Activated T-helper 9 cell treated with anti-CD3 and anti-CD28 coated beads, Interleukin-2, amount 50 U/mL, for 16 hours (primary cell): ENCODE measurements around the gene MTFMT.
A peak's percentile ranks its signal among the peaks of the same experiment; 100 is the strongest.
"Not testable (repeated sequence)": the region's sequence is repeated elsewhere in the genome, so short reads cannot be mapped to it uniquely, and the experiment has no call there.

Experiments
- DNase-seq: peaks from one replicate; pipeline ENCODE4 v3.0.0-alpha.2; 2020; ENCODE audit warnings: low read depth

MTFMT gene

DNA sequence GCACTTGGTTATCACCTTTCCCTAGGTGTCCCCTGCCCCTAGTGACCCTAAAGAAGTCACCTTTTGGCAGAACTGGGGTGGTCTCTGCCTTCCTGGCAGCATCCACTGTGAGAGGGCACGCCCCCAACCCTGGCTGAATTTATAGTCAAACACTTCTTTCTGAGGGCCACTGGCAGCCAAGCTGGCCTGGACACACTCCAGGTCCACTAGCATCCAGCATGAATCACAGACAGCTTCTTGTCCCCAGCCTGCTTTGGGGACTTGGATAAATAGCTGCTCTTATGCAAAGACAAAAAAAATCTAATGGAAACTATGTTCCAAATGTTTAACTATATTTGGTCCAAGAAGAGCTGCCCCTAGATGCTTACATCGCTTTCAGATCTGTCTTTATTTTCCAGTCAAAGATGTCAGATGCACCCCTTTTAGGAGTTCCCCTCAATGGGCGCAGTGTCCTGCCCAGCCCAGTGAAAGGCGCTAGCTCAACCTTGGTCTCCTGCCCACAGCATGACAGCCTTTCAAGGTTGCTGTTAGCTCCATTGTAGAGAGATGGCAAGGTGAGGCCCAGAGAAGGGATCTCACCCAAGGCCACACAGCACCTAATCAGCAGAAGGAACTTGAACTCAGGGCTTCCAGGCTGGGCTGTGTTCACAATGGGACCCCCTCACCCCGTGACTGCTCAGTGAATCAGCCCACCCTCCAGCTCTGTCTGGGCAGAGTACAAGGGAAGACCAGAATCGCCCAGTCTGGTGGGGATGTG lies 31.4 kb upstream of the MTFMT start:
- DNase-seq, result no peak

DNA sequence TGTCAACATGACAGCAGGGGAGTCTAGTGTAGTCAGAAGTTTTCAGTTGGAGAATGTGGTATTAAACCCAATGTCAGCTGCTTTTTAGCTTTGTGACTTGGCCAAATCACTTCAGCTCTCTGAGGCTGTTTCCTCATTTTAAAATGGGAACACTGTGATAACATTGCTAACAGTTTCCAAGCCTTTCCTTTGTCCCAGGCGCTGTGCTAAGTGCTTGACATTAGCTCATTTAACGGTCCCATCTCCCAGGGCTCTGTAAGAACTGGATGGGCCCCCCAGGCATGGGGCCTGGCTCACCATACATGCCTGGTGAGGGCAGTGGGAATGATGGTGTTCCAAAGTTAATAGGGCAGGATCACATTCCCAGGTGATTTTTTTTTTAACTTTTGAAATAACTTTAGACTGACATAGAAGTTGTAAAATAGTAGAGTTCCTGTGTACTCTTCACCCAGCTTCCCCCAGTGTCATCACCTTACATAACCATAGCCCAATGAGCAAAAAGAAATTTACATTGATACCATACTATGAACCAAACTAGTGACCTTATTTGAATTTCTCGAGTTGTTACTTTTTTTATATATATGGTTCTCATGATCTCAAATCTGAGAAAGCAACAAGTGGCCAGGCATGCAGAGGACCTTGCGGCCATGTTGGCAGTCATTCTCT lies 30.6 kb upstream of the MTFMT start:
- DNase-seq, result no peak

DNA sequence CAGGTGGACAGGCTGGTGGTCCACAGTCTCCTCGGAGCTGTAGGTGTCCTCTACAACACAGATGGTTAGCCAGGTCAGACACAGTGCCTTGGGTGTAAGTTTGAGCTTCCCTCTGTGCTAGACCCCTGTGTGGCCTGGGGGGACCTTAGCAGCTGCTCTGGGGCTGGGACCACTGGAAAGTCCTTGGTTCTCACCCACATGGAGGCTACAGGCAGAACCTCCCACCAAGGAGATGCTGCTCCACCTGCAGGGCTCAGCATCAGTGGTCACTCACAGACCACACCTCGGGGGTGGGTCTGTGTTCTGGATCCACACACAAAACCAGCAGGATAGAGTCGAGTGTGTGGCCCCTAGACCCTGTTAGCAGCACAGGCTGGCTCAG lies 29.9 kb upstream of the MTFMT start:
- DNase-seq, result no peak

DNA sequence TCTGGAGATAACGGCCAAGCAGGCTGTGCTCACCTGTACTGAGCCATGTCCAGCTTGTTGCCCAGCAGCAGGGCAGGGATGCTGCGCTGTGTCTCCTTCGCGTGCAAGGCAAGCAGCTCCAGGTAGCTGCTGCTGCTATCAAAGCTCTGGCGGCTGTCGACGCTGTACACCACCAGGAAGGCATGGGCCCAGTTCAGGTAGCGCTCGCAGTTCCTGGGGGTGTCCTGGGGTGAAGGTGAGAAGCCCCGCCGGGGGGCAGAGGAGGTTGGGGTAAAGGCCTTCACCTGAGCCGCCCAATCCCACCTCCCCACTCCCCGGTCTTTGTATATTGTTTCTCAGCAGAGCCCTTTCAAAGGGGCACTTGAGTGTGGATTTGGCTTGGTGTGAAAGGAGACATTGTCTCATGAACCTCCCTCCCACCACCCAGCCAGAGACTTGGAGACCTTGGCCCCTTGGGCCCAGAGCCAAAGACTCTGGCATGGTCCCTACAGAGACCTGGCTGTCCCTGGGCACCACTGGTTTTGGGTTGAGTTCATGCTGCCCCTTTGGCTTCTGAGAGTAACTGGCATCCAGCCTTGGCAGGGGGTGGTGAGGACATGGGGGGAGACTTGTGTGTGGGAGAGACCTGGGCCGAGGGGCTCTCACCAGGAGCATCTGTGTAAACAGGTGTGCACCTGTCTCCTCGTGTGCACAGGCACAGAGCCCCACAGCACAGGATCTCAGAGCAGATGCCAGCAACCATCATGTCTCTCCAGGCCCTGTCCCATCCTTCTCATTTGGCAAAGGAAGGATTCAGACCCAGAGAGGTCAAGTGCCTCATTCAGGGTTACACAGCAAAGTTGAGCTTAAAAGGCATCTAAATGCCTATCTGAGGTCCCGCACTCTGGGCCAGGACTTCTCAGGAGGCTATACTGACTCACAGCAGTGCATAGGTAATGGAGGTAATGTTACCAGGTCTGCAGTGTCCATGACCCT lies 29.2 kb upstream of the MTFMT start:
- DNase-seq, result no peak

DNA sequence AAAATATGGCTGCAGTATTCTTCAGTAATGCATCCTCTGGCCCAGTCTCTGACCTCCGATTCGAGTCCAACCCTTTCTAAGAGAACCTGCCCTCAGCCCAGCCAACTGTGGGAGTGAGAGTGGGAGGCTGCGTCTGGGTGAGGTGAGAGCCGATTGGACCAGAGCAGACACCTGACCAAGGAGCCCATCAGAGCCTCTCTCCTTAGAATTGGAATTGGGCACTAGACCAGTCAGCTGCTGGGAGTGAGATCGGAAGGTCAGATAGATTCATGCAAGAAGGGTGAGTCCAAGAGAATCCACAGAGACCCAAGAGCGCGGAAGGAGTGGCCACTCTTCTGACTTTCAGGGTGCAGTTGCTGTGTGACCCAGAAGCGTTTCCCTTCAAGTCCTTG lies 28.1 kb upstream of the MTFMT start:
- no peak for DNase-seq

DNA sequence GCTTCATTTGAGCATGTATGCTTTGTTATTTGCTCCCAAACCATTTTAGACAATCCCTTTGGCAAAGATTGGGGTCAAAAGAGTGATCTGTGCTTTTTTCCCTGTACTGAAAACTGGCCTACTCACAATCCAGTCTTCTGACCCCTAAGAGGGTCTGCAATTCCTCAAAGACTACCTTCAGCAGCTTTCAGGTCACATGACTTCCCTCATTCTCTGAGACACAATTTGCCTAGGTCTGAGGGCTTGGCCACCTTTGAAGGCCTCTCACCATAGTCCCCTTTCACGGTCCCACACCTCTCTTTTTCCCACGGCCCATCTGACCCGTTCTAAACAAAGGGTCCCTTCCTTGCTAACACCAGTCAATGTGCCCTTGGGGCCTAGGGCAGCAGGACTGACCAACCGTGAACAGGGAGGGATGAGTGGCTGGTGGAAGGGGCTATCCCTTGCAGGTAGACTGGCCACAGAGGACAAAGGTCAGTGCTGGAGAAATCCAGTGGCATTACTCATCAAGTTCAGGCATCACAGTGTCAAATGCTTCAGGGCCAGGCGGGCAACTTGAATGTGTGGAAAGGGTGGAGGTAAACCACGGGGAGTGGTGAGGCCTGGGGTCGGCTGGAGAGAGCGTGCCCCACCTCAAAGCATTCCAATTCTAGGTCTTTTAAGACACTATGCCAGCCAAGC lies 27.6 kb upstream of the MTFMT start:
- DNase-seq, result no peak

DNA sequence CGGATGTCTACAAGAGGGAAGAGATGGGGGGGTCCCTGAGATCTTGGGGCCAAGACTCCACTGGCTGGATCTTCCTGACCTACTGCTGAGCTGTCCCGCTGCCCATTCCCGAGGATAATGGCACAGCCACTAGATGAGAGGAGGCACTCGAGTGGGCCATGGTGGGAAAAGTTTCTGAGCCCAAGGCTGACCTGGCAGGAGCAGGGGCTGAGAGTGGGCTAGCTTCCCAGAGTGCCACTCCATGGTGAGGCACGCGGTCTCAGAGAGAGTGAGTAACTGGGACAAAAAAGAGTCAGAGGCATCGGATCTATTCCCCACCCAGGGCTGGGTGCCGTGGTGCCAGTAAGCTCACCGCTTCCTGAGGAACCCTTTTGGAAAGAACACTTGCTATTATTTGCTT lies 26.7 kb upstream of the MTFMT start:
- DNase-seq, result no peak

DNA sequence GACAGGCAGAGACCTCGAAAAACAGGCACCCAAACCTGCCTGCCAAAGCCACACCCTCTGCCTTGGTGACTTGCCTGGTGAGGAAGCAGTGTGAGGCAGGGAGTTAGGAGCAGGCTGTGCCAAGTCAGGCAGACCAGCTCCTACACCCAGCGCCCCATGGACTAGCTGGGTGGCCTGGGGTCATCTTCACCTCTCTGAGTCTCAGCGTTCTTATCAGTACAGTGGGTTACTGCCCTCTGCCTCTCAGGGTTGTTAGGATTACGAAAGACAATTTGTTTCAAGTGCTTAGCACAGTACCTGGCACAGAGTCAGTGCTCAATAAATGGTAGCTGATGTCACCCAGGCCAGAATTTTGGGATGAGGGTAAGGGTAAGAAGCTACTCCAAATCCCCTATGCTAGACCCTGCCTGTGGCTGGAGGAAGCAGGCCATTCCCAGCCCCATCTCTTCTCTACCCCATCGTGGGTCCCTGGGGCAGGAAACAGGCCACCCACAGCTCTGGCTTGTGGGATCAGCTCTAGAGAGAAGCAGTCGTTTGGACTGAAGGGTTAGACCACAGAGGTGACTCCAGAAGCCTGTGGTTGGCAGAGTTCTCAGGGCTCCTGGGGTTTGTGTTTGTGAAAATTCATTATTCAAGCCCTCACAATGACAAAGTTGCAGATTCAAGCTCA lies 25.9 kb upstream of the MTFMT start:
- DNase-seq, result no peak

DNA sequence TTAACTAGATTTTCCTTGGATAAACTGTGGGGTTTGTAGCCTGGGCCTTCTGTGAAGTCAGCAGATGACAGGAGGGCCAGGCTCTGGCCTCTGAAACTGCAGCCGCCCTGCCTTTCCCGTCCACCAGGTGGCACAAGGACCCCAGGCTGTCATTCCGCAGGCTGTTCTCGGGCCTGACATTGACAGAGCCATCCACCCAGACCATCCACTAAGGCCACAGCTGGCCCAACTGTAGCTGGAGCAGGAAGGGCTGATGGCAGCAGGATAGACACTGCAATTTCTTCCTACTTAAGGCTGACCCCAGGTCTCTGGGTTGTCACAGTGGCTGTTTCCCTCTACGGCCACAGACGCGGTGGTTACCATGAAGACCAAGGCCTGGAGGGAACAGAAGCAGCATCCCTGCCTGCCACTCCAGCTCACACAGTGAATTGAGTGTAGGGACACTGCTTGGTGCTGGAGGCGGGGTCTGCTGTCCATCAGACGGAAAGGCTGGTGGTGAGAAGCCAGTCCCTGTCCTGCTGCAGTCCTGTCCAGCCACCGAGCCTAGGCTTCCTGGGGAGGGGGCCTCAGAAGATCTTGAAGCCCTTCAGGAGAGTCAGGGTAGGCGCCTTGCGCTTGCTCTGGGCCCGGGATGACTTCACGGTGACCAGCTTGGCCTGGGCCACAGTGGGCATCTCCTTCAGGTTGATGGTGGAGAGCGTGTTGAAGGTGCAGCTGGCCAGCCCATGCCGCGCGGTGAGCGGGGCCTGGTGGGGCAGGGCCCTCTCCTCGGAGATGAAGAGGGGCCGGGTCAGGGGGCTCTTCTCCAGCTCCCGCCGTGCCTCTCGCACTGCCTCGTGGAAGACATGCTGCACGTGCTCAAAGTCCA lies 25.1 kb upstream of the MTFMT start:
- peak; percentile 14 for DNase-seq

DNA sequence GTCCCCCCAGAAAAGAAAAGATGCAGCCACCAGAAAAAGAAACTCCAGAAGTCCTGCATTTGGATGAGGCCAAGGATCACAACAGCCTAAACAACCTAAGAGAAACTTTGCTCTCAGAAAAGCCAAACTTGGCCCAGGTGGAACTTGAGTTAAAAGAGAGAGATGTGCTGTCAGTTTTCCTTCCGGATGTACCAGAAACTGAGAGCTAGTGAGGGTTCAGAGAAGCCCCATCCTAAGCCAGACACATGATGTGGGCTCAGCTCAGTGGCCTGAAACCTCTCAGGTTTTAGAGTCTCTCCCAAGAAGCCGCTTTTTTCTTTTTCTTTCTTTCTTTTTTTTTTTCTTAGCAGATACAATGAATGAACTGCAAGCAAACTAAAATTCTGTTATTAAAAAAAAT lies 23.5 kb upstream of the MTFMT start:
- no peak for DNase-seq

DNA sequence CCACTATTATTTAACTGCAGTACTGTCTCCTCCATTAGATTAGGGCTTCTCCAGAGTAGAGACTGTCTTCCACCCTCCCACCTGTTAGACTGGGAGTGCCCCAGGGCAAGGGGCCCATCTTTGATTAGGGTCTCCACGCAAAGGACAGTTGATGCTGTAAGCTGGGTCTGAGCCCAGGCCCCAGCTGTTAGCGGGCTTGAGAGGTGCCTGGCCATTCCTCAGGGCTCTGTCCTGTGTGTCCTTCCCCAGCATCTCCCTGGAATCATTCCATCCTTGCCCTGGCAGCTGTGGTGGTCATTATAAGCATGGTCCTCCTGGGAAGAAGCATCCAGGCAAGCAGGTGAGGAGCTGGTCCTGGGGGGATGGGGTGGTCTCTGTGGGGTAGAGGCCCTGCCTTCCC lies 21.8 kb upstream of the MTFMT start:
- DNase-seq, result no peak

DNA sequence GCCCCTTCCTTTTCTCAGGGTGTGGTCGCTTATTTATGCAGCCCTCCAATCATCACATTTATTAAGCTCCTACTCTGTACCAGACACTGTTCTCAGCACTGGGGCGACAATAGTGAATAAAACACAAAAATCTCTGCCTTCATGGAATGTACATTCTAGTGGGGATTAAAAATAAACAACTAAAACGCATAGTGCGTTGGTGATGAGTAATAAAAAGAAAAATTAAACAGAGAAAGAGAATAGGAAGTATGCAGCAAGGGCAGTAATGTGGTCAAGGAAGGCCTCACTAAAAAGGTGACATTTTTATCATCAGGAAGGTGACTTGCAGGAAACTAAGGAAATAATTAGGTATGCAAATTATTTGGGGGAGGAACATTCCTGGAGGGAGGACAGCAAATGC lies 20.8 kb upstream of the MTFMT start:
- DNase-seq, result no peak

DNA sequence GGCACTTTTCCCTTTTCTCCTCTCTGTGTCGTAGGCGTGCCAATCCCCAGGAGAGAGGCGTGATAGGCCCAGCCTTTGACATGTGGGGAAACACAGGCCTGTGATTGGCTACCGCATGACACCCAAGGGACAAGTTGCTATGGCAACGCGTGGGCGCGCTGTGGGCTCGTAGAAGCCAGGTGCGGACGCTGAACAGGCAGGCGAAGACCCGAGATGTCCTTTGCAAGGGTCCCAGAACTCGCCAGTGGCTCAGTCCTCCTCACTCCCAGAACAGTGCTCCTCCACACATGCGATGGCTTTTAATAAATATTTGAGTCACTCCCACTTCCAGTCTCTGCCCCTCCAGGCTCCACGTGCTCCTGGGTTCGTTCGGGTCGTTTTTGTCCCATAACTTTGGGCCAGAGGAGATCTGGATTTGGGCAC lies 20.0 kb upstream of the MTFMT start:
- peak; percentile 81 for DNase-seq

DNA sequence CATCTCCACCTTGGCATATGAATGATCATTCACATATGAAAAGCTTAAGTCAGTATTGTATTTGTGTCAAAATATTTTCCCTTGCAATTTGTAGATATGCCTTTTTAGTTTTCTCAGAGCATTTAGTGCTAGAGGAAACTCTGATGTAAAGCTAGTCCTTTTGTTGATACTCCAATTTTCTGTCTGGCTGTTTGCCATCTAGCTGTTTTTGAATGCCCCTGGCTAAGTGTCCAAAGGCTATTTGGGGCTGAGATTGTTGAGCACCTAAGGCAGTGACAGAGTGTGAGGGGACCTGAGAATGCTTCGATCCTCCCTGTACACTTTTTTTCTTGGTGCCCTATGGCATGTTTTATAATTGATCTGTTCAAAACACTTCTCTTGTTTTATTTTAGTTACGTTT lies 18.8 kb upstream of the MTFMT start:
- DNase-seq, result no peak

DNA sequence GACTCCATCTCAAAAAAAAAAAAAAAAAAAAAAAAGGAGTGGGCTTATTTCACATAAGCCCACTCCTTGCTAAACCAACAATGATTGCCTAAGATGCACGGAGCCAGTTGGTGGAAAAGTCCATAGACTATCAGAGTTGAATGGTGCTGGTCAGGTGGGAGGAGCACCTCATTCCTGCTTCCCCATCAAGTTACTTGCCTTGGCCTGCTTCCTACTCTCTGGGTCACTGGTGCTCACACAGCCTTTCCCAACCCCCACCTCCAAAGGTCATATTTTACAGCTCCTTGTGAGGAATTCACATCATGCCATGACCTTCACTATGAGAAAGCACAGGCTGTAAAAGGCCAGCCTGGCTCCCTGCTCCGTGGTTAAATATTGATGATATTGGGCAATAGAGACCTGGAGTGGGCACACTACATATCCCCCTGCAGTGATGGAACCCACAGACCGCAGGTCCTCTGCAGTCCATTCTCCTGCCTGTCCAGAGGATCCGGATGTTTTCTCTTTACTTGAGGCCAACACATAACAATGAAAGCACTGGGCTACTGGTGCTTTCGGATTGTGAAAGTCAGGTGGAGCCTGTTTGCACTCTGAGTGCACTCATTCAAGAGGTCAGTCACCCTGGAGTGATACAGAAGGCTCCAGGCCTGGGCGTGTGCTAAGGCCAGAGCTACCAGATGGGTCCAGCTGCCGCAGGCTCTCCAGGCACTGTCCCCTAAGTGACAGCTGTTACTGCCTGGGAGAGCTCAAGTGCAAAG lies 15.5 kb upstream of the MTFMT start, which contains the start of gene SLC51B:
Gene SLC51B, plus strand, starts transcription at position 664 of the 758 bp plus-strand sequence. CDS start 4,618 bp downstream, outside the sequence.
- no peak for DNase-seq

DNA sequence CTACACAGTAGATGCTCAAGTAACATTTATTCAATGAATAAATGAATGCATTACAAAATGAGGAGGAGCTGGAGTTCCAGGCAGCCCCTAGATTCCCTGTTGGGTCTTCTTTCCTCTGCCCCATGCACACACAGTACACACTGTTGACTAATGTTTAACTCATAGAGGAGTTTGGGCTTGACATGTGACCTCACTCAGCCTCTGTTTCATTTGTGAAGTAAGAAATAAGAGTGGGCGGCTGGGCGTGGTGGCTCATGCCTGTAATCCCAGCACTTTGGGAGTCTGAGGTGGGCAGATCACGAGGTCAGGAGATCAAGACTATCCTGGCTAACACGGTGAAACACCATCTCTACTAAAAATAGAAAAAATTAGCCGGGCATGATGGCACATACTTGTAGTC lies 14.8 kb upstream of the MTFMT start:
- DNase-seq, result not testable (repeated sequence)

DNA sequence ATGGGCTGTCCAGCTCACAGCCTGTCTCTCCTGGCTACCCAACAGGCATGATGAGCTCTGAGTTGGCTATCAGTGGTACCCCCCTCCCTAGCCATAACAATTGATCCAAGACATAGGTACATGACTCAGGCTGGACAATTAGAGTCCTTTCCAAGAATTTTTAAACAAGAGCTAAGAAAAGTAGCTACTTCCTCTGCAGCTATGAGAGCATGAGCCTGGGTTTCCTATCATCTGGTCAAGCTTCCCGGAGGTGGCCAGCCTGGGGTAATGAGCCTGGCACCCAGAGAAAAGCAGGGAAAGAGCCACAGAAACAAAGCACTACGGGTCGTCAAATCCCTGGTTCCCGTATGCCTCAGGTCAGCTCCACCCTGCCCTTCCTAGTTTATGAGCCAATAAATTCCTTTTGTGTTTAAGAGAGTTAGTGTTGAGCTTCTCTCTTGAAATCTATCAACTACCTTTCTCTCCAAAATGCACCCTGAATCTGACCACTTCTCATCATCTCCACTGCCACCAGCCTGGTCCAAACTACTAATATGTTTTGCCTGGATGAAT lies 13.4 kb upstream of the MTFMT start:
- DNase-seq, result no peak

DNA sequence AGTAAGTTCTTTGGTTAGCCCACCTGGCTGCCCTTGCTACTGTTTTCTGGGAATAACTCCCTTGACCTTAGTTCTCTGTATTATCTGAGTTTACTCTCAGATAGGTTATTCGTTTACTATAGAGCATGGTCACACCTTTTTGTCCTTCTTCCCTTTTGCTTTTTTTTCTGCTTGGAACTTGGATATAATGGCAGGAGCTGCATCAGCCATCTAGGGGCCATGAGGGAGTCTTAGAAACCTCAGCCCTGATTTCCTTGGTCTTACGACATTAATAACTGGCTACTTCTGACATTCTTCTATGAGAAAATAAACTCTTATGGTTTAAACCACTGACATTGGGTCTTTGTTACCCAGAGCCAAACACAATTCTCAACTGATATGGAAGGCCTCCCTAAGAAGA lies 12.3 kb upstream of the MTFMT start:
- DNase-seq, result no peak

DNA sequence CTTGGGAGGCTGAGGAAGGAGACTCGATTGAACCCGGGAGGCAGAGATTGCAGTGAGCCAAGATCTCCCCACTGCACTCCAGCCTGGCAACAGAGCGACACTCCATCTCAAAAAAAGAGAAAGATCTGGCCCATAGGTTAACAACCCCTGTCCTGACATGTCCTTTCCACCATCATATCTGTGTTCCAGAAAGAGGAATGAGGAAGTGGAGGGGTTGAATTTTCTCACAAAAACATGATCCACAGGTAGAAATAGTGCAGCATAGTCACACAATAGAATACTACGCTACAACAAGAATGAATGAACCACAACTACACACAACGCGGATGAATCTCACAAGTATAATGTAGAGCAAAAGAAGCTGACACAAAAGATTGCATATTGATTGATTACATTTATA lies 11.0 kb upstream of the MTFMT start:
- DNase-seq, result no peak
